ENCODE data around the gene ABCA5. TPM values are rescaled to one million over a fixed set of nuclear protein-coding genes. Genes with fewer than 3 reads are reported as not detected.

Gene ABCA5
- total RNA-seq, 3 donors from 2014 or later: 88.8 to 152 (median 93.1) TPM

GRCh38 chr17:69361156-69361555 lies 34.2 kb upstream of the ABCA5 start:
- no peaks in the 10 kb centered on the region for H3K27me3 ChIP-seq
- no peak overlapping the region for H3K4me3 ChIP-seq
- no peak overlapping the region for H3K27ac ChIP-seq
- no peaks in the 10 kb centered on the region for H3K36me3 ChIP-seq
- no peaks in the 10 kb centered on the region for H3K4me1 ChIP-seq
- intact Hi-C loops (cut with DNase I; ENCODE audit: low total_unique reads): no loop called here
- TF ChIP-seq POLR2AphosphoS5 (IDR thresholded peaks at IDR 0.05) (no peak), CTCF (IDR thresholded peaks at IDR 0.05) (no peak), POLR2A (IDR thresholded peaks at IDR 0.05) (no peak)
- DNase-seq (ENCODE audit: low spot score in 2 of 2): no peak
- no peaks in the 10 kb centered on the region for H3K9me3 ChIP-seq

GRCh38 chr17:69358688-69359596 lies 32.0 kb upstream of the ABCA5 start:
- no peaks in the 10 kb centered on the region for H3K4me1 ChIP-seq
- intact Hi-C loops (cut with DNase I; ENCODE audit: low total_unique reads): loop anchor here (2.0 kb wide), 1 partner anchor 50 kb away; no protein-coding TSS in a partner anchor
- H3K27me3 ChIP-seq: no peaks in the 10 kb centered on the region
- DNase-seq (ENCODE audit: low spot score in 2 of 2): no peak
- no peak overlapping the region for H3K27ac ChIP-seq
- no peak for TF ChIP-seq POLR2A (IDR thresholded peaks at IDR 0.05)
- TF ChIP-seq POLR2AphosphoS5 (IDR thresholded peaks at IDR 0.05): no peak
- TF ChIP-seq CTCF (IDR thresholded peaks at IDR 0.05): no peak
- H3K9me3 ChIP-seq: no peaks in the 10 kb centered on the region
- no peak overlapping the region for H3K4me3 ChIP-seq
- no peaks in the 10 kb centered on the region for H3K36me3 ChIP-seq

GRCh38 chr17:69357701-69358100 lies 30.8 kb upstream of the ABCA5 start:
- H3K36me3 ChIP-seq: no peaks in the 10 kb centered on the region
- DNase-seq (ENCODE audit: low spot score in 2 of 2): no peak
- H3K9me3 ChIP-seq: no peaks in the 10 kb centered on the region
- no peaks in the 10 kb centered on the region for H3K4me1 ChIP-seq
- H3K4me3 ChIP-seq: no peak overlapping the region
- H3K27ac ChIP-seq: no peak overlapping the region
- no peaks in the 10 kb centered on the region for H3K27me3 ChIP-seq
- intact Hi-C loops (cut with DNase I; ENCODE audit: low total_unique reads): loop anchor here (2.0 kb wide), 1 partner anchor 51 kb away; no protein-coding TSS in a partner anchor
- TF ChIP-seq POLR2A (IDR thresholded peaks at IDR 0.05) (no peak), POLR2AphosphoS5 (IDR thresholded peaks at IDR 0.05) (no peak), CTCF (IDR thresholded peaks at IDR 0.05) (no peak)

- intact Hi-C loops (cut with DNase I; ENCODE audit: low total_unique reads): no loop called here
- Histone ChIP-seq H3K4me1 (no peaks in the 10 kb centered on the region), H3K27me3 (no peaks in the 10 kb centered on the region), H3K27ac (no peak overlapping the region), H3K36me3 (no peaks in the 10 kb centered on the region), H3K9me3 (no peaks in the 10 kb centered on the region), H3K4me3 (no peak overlapping the region)
- DNase-seq (ENCODE audit: low spot score in 2 of 2): no peak
- TF ChIP-seq POLR2A (IDR thresholded peaks at IDR 0.05): no peak
- no peak for TF ChIP-seq POLR2AphosphoS5 (IDR thresholded peaks at IDR 0.05)
- no peak for TF ChIP-seq CTCF (IDR thresholded peaks at IDR 0.05)
Observed at GRCh38 chr17:69356625-69357024, 29.7 kb upstream of the ABCA5 start.

- TF ChIP-seq POLR2AphosphoS5 (IDR thresholded peaks at IDR 0.05) (no peak), POLR2A (IDR thresholded peaks at IDR 0.05) (no peak), CTCF (IDR thresholded peaks at IDR 0.05) (no peak)
- H3K9me3 ChIP-seq: no peaks in the 10 kb centered on the region
- DNase-seq (ENCODE audit: low spot score in 2 of 2): no peak
- no peaks in the 10 kb centered on the region for H3K36me3 ChIP-seq
- H3K4me1 ChIP-seq: no peaks in the 10 kb centered on the region
- intact Hi-C loops (cut with DNase I; ENCODE audit: low total_unique reads): no loop called here
- H3K4me3 ChIP-seq: no peak overlapping the region
- no peak overlapping the region for H3K27ac ChIP-seq
- no peaks in the 10 kb centered on the region for H3K27me3 ChIP-seq
Observed at GRCh38 chr17:69350911-69351310, 24.0 kb upstream of the ABCA5 start.
